OCI-LY7 (cell line): Measurements from ENCODE around the gene C2CD4D. TPM values are rescaled to one million over a fixed set of nuclear protein-coding genes. Genes with fewer than 3 reads are reported as not detected.

Experiments used
- BruUV-seq: library from RNA; stranded (reverse); fragments of 400-500 nt; replicated peaks from 2 replicates; lab custom pipeline; 2021; lab: Mats Ljungman, UMichigan
- CTCF ChIA-PET: fragments of 300-600 bp; sonication (Branson Sonifier 250); formaldehyde crosslinking; loops from one replicate; lab custom pipeline; 2022; ENCODE audit warnings: antibody characterized with exemption; ENCODE audit not compliant: unreplicated experiment; lab: Charles Lee
- POLR2A ChIA-PET: fragments of 300-600 bp; sonication (Branson Sonifier 250); formaldehyde crosslinking; loops from one replicate; lab custom pipeline; 2022; ENCODE audit warnings: antibody characterized with exemption; lab: Charles Lee
- DNase-seq: peaks from one replicate; pipeline ENCODE4 v3.0.0-alpha.2; 2015; ENCODE audit warnings: low spot score
- H2AFZ ChIP-seq: fragments of 200-600 bp; sonication (generic), shearing (Covaris generic); 2 replicates; pipeline ENCODE4 v1.6.1; 2014; ENCODE audit warnings: mild to moderate bottlenecking, antibody characterized with exemption, low read length, moderate library complexity
- H3K27ac ChIP-seq: fragments of 200-600 bp; sonication (generic); 2 replicates; pipeline ENCODE4 v1.5.1; 2014; ENCODE audit warnings: mixed run types, low read depth, mild to moderate bottlenecking, moderate library complexity, low read length, inconsistent platforms; ENCODE audit not compliant: poor library complexity, severe bottlenecking
- H3K36me3 ChIP-seq: fragments of 200-600 bp; sonication (generic); 2 replicates; pipeline ENCODE4 v1.6.1; 2014; ENCODE audit warnings: mild to moderate bottlenecking, antibody characterized with exemption, low read length, moderate library complexity, mixed read lengths; ENCODE audit not compliant: insufficient read depth
- H3K4me1 ChIP-seq: fragments of 200-600 bp; sonication (generic); 2 replicates; pipeline ENCODE4 v1.5.1; 2014; ENCODE audit warnings: mild to moderate bottlenecking, low read length; ENCODE audit not compliant: insufficient read depth, poor library complexity, severe bottlenecking
- H3K4me2 ChIP-seq: fragments of 200-600 bp; sonication (generic); 2 replicates; pipeline ENCODE4 v1.6.1; 2014; ENCODE audit warnings: mild to moderate bottlenecking, low read length
- H3K4me3 ChIP-seq: fragments of 200-600 bp; sonication (generic); 2 replicates; pipeline ENCODE4 v1.5.1; 2014; ENCODE audit warnings: mild to moderate bottlenecking, low read depth, low read length; ENCODE audit not compliant: poor library complexity, severe bottlenecking
- H3K79me2 ChIP-seq: fragments of 200-600 bp; sonication (generic); 2 replicates; pipeline ENCODE4 v1.6.1; 2016; ENCODE audit warnings: low read depth, mild to moderate bottlenecking, low read length, moderate library complexity, mixed read lengths; ENCODE audit not compliant: insufficient read depth
- H3K9me2 ChIP-seq: fragments of 200-600 bp; sonication (generic); 2 replicates; pipeline ENCODE4 v1.6.1; 2016; ENCODE audit warnings: mild to moderate bottlenecking, low read length, mixed read lengths; ENCODE audit not compliant: insufficient read depth
- H3K9me3 ChIP-seq: fragments of 200-600 bp; sonication (generic); 2 replicates; pipeline ENCODE4 v1.6.1; 2014; ENCODE audit warnings: mild to moderate bottlenecking, mixed run types, low read length, mixed read lengths
- H4K20me1 ChIP-seq: fragments of 200-600 bp; sonication (generic); 2 replicates; pipeline ENCODE4 v1.6.1; 2014; ENCODE audit warnings: mild to moderate bottlenecking, antibody characterized with exemption, low read length, moderate library complexity, mixed read lengths; ENCODE audit not compliant: insufficient read depth
- EZH2phosphoT487 ChIP-seq: fragments of 200-600 bp; sonication (generic); IDR thresholded peaks from 2 replicates; pipeline ENCODE4 v1.6.1; 2018; ENCODE audit warnings: low read depth, borderline replicate concordance, mild to moderate bottlenecking, mixed run types, antibody characterized with exemption, low read length, moderate library complexity, mixed read lengths
- intact Hi-C: fragments of 100-400 bp; cut with micrococcal nuclease; formaldehyde crosslinking; loops from one replicate; pipeline ENCODE4 v1.10.0; 2022; ENCODE audit not compliant: unreplicated experiment
- total RNA-seq, 2 experiments: library from RNA; depleted of rRNA in 1 of 2; stranded (reverse); fragments of >200 nt in 1 of 2; shearing (Covaris generic) in 1 of 2; gene quantifications; 2 replicates each; pipeline ENCODE4 v1.2.3, GENCODE V29; 2014 to 2022
- TF ChIP-seq, protein P1 (sequence below): fragments of 200-600 bp; sonication (generic); conservative IDR thresholded peaks from 2 replicates; pipeline ENCODE4 v1.5.1; 2014; ENCODE audit warnings: mild to moderate bottlenecking, antibody characterized with exemption, low read length, moderate library complexity, mixed read lengths

Gene C2CD4D
- total RNA-seq, 2 experiments from 2014 or later, result not detected

- Histone ChIP-seq H3K4me2 (no peak overlapping the region; the same call in 1 of the 2 replicates), H2AFZ (no peak overlapping the region), H3K9me2 (no peaks in the 10 kb centered on the region), H3K27ac (no peak overlapping the region), H3K4me1 (peaks cover under 1% of the 10 kb centered on the region), H3K79me2 (no peaks in the 10 kb centered on the region), H3K36me3 (no peaks in the 10 kb centered on the region), H3K4me3 (no peak overlapping the region), H4K20me1 (no peaks in the 10 kb centered on the region), H3K9me3 (no peaks in the 10 kb centered on the region)
- DNase-seq, result no peak
- intact Hi-C loops, result loop anchor here (2.0 to 5.0 kb wide), 2 partner anchors 103 to 121 kb away; partner anchors contain the start of gene CELF3
- POLR2A ChIA-PET, result no interaction called here
- TF ChIP-seq, protein P1, sequence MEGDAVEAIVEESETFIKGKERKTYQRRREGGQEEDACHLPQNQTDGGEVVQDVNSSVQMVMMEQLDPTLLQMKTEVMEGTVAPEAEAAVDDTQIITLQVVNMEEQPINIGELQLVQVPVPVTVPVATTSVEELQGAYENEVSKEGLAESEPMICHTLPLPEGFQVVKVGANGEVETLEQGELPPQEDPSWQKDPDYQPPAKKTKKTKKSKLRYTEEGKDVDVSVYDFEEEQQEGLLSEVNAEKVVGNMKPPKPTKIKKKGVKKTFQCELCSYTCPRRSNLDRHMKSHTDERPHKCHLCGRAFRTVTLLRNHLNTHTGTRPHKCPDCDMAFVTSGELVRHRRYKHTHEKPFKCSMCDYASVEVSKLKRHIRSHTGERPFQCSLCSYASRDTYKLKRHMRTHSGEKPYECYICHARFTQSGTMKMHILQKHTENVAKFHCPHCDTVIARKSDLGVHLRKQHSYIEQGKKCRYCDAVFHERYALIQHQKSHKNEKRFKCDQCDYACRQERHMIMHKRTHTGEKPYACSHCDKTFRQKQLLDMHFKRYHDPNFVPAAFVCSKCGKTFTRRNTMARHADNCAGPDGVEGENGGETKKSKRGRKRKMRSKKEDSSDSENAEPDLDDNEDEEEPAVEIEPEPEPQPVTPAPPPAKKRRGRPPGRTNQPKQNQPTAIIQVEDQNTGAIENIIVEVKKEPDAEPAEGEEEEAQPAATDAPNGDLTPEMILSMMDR, result no peak
- no peak for TF ChIP-seq EZH2phosphoT487
- CTCF ChIA-PET, result no interaction called here
- no TSS peak for BruUV-seq
Observed at GRCh38 chr1:151837884-151838221, 1.8 kb downstream of the C2CD4D start.

DNA sequence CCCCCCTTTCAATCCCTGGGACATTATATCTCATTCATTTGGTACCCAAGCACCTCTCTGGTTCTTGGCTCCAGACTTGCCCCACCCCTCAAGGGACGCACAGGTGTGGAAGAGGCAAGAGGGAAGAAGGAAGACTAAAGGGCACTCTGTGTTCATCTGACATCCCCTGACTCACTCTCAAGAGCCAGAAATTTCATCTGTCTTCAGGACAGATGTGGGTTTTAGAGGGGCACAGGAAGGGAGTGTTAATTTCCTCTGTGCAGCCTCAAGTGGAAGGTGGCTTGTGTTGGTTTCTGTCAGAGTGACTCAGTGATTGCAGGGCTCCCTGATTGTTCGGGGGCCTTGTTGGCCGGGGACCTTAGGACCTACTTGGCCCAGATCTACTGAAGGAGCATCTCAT is 2.4 kb downstream of the C2CD4D start:
- BruUV-seq, result no TSS peak
- H3K4me1 ChIP-seq, result no peaks in the 10 kb centered on the region

GRCh38 chr1:151835596-151835995 is 4.0 kb downstream of the C2CD4D start:
- intact Hi-C loops, result loop anchor here (5.0 kb wide), 1 partner anchor 118 kb away; the partner anchor contains the start of gene CELF3
- Histone ChIP-seq H4K20me1 (no peaks in the 10 kb centered on the region), H3K4me2 (no peak overlapping the region), H3K4me1 (peaks cover 5% of the 10 kb centered on the region), H3K4me3 (no peak overlapping the region), H3K36me3 (no peaks in the 10 kb centered on the region), H3K9me3 (no peaks in the 10 kb centered on the region), H3K9me2 (no peaks in the 10 kb centered on the region), H3K79me2 (no peaks in the 10 kb centered on the region), H2AFZ (no peak overlapping the region), H3K27ac (no peak overlapping the region)
- DNase-seq, result no peak
- no TSS peak for BruUV-seq
- CTCF ChIA-PET, result interaction anchor here (1.8 kb wide), 1 partner anchor 534 kb away, joined by 4 read pairs; no protein-coding TSS in a partner anchor
- POLR2A ChIA-PET, result interaction anchor here (0.6 kb wide), 1 partner anchor 8 kb away, joined by 3 read pairs; no protein-coding TSS in a partner anchor
- no peak for TF ChIP-seq EZH2phosphoT487
- TF ChIP-seq, protein P1, result no peak

More for the DNA sequence above, 2.4 kb downstream of the C2CD4D start:
- Histone ChIP-seq H3K4me2 (no peak overlapping the region), H4K20me1 (no peaks in the 10 kb centered on the region), H3K9me2 (no peaks in the 10 kb centered on the region), H2AFZ (no peak overlapping the region), H3K4me3 (no peak overlapping the region), H3K79me2 (no peaks in the 10 kb centered on the region), H3K36me3 (no peaks in the 10 kb centered on the region), H3K27ac (no peak overlapping the region), H3K9me3 (no peaks in the 10 kb centered on the region)
- intact Hi-C loops, result loop anchor here (2.0 to 5.0 kb wide), 2 partner anchors 102 to 120 kb away; partner anchors contain the start of gene CELF3
- no peak for DNase-seq
- POLR2A ChIA-PET, result interaction anchor here (0.6 kb wide), 1 partner anchor 101 kb away, joined by 3 read pairs; no protein-coding TSS in a partner anchor
- CTCF ChIA-PET, result interaction anchor here (0.6 to 1.8 kb wide), 3 partner anchors 21 to 536 kb away, joined by 3 to 4 read pairs (median 4); no protein-coding TSS in a partner anchor
- TF ChIP-seq, protein P1, result no peak
- no peak for TF ChIP-seq EZH2phosphoT487
